HG03342 (cell line): ENCODE results near the gene IPO8.

Source experiments
- ATAC-seq: cut with Tn5 transposase; IDR thresholded peaks from one replicate; pipeline ENCODE4 v1.9.1; 2021; ENCODE audit warnings: mild to moderate bottlenecking, moderate library complexity; ENCODE audit not compliant: unreplicated experiment

IPO8 gene

DNA sequence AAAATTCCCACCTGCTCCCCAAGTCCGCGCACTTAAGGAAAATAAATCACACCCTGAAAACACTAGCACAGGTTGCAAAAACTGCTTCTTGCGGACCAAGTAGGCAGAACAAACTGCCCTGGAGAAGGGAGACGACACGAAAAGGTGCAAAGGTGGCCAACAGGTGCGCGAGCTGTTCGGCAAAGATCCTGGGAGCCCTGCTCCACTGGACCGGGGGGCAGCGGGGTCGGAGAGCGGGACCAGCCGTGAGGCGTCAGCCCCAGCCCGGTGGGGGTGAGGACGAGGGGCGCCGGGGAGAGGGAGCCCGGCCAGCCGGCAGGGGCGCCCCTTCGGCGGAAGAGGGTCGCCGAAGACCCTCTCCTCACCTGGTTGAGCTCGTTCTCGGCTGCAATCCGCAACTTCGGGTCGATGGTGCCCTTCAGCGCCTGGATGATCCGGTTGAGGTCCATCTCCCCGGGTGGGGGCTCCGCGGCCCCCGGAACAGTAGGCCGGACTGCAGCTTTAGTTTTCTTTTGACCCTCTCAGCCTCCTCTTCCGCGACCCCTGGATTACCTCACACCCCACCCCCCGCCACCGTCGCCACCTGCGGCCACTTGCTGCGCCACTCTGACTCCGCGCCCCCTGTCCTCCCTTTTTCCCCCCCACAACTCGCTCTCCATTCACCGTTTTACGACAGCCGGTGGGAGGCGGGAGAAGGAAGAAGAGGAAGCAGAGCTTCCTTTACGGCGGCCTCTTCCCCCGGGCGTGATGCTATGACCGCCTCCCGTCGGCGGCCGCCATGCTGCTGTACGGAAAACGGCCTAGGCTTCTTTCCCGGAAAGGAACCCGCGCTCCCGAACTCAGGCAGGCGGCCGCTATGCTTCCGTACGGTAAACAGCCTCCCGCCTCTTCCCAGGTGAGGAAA, at the start of gene IPO8:
IPO8 (minus strand) TSS at position 671 of the 904 bp plus-strand sequence; CDS start at position 449, 222 bp downstream.
- peak; percentile 80 for ATAC-seq

- ATAC-seq: no peak
These were observed 48.7 kb upstream of the IPO8 start for GRCh38 chr12:30744321-30744720.

- no peak for ATAC-seq
These were observed 44.6 kb upstream of the IPO8 start for GRCh38 chr12:30740274-30740673.

DNA sequence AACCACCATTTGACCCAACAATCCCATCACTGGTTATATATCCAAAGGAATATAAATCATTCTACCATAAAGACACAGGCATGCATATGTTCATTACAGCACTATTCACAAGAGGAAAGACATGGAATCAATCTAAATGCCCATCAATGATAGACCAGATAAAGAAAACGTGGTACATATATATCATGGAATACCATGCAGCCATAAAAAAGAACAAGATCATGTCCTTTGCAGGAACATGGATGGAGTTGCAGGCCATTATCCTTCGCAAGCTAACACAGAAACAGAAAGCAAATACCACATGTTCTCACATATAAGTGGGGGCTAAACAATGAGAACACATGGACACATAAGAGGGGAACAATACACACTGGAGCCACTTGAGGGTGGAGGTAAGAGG, 43.4 kb upstream of the IPO8 start:
- no peak for ATAC-seq

DNA sequence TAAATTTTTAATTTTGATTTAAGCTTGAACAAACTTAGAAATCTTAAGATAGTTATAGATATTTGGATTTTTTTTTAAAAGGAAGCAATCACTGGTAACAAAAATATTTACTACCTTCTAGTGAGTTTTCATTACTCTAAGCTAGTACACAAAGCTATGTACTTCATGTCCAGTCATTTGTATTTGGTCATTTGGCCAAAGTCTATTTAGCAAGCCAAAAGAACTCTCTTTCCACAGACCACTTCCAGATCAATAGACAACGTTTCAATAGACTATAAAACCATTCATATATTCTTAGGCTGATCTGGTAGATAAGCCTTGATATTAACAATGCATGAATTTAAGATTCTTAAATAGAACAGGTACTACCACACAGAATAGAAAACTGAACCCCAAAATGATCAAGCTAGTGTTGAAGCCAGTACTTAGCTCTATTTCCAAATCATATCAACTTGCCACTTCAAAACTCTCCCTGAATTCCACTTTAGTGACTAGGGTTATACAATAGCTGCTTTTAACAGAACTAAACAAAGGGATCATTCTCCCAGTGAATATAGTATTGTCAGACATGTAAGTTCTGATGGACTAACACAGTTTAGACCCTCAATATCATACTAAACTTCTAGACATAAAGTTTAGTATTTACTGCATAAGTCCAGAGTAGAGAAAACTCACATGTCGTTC, 37.4 kb upstream of the IPO8 start:
- ATAC-seq: no peak

DNA sequence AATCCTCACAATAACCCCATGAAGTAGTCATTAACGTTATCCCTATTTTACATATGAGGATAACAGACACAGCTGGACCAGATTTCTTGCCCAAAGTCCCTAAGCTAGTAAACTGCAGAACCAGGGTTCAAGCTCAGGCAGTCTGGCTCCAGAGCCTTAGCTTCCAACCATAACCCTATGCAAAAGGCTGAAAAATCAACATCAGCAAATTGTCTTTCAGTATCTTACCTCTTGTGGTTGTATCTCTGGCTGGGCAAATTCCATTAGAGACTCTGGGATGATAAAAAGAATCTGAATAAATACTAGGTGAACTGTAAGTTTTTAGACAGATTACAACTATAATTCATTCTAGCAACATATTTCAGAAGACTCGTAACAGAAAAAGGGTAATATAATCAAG, 34.3 kb upstream of the IPO8 start:
- ATAC-seq: no peak

DNA sequence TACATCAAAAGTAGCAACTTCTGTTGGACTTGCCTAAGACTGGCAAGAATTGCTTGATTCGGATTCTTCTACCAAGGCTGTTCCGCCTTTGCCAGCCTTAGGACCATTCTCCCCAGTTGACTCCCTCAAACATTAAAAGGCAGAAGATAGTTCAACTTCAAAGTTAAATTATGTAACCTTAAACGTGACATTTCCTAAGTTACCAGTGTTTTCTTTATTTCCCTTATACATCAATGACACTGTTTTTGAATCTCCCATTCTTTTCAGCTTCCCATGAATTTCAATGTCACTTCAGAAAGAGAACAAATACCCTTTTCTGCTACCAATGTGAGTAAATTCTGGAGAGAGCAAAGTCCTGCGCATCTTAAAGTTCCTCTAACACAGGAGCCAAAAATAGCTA, 33.9 kb upstream of the IPO8 start:
- no peak for ATAC-seq

GRCh38 chr12:30726647-30727046, 31.0 kb upstream of the IPO8 start:
- no peak for ATAC-seq

GRCh38 chr12:30725739-30726138, 30.1 kb upstream of the IPO8 start:
- no peak for ATAC-seq

DNA sequence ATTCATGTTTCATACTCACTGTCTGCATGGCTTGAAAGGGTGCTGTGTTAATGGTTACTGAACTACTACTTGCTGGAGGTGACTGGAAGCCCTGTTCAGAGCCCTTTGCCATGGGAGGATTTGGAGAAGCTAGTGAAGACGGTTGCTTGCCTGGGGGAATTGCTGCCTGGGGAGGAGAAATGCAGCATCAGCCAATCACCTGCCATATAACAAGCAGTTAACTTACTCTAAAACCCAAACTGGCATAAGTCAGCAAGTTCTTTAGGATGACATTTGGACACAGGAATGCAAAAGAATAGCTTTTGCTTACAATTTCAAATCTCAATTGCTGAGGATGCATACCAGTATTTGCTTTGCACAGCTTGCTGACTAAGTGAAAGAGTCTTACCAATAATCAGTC, 23.4 kb upstream of the IPO8 start:
- no peak for ATAC-seq

DNA sequence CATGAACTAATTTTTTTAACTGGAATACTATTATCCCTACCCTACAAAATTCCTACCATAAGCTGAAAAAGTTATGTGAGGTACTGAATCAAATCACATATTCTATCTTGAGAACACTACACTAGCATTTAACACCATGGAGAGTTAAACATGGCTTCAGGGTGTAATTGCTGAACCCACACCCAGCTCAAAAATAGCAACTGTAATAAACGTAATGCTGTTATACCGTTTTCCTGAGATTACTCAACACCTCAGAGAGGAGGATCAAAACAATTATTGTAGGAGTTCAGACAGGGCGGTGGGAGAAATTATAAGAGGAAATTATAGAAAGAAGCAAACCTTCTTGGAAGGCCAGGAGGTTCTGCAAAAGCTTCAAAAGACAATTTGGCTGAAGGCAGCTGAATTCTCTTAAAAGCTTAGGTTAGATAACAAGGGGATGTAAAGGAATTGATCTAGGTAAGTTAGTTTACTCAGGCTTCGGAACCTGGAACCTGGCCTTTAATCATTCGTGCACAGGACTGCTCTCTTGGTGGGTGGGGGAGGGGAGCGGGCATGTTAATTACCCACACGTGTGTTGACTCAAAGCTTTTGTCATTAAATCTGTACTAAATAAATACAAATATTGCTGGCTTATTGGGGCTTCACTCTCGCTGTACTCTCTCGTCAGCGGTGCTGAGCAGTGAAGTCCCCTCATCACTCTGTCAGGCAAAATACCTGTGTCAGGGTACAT, 12.1 kb upstream of the IPO8 start:
- ATAC-seq: no peak

DNA sequence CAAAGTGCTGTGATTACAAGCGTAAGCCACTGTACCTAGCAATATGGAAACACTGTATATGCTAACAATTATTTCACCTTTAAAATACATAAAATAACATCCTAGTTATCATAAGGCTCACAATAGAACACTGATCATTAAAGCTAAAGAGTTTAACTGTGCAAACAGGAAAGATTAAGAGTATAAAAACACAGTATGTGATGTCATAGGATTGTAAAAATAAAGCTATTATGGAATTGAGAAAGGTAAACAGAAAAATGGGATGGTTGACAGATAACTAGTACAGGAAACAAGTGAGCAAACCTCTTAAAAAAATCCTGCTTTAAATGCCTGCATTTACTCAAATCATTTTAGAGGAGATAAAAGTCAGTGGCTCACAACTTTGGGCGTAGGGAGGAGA, 10.8 kb upstream of the IPO8 start:
- ATAC-seq: no peak

DNA sequence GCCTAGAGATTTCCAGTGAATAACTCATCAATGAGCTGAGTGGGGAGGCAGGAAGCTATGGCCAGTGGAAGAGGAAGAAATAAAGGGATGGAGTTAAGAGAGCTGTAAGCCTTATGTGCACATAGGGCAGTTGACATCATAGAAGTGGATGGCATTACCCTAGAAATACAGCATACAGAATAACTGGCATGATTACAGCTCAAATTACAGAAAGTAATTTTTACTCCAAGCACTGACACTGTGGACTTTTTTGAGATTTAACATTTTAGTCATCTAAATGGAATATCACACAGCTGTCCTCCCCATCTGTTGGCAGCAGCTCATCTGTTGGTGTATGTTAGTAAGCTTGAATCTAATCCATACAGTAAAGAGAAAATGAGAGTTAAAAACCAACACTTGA, 5.4 kb upstream of the IPO8 start:
- ATAC-seq: no peak

DNA sequence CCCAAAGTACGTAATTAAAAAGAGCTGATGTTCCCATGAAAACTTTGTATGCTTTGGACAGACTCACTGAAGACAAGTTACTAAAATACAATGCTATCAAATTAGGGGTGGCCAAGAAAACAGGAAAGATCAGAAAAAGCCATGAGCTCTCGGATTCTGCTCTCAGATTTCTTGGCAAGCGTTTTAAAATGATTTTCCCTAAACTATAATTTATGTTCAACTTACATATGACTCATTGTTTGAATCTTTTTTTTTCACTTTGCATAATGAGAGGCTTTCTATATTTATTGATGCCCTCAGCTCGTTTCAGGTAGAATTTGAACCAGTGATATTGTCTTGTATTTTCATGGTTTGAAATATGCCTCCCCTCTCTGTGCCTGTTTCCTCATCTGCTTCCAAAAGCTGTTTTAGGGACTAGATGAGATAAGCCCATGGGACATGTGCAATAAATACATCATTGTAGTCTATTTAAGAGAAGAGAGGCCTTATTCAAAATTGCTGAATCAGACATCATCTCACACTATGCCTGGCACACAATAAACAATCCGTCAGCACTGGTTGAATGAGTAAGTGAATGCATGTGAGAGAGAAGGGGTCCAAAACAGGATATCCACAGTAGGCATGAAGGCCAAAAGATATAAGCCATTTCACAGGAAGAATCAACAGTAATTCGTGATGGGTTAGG, 4.7 kb upstream of the IPO8 start:
- no peak for ATAC-seq

DNA sequence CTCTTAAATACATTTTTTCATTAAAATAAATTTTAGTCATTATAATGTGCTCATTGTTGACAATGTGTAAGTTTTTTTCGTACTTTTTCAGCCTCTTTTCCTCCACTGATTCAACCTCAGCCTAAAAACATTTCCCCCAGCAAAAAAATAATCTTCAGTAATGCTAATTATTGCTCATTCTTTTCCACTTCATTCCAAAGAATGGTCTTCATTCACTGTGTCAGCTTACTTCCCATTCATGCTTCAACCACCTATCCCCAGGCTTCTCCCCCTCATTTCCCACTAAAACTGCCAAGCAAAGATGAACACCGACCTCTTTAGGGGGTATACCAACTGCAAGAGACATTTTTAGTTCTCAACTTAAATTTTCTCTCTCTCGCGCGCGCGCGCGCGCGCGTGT, 2.7 kb upstream of the IPO8 start:
- ATAC-seq: no peak

GRCh38 chr12:30696943-30697342, 1.3 kb upstream of the IPO8 start:
- no peak for ATAC-seq

GRCh38 chr12:30696486-30696885, 817 bp upstream of the IPO8 start:
- no peak for ATAC-seq

DNA sequence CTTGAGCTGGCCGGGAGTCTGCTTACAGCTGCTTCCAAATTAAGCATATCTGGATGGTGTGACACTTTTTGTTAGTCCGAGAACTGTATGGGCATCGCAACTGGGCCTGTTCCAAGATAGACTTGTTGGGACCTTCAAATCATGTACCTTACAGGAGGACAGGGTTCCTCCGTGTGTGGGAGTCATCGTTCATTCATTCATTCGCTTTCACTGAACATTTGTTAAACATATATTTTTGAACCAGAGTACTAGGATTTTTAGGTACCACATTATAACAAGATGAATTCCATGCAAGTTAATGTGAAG, 387 bp upstream of the IPO8 start:
- ATAC-seq: peak; percentile 27

DNA sequence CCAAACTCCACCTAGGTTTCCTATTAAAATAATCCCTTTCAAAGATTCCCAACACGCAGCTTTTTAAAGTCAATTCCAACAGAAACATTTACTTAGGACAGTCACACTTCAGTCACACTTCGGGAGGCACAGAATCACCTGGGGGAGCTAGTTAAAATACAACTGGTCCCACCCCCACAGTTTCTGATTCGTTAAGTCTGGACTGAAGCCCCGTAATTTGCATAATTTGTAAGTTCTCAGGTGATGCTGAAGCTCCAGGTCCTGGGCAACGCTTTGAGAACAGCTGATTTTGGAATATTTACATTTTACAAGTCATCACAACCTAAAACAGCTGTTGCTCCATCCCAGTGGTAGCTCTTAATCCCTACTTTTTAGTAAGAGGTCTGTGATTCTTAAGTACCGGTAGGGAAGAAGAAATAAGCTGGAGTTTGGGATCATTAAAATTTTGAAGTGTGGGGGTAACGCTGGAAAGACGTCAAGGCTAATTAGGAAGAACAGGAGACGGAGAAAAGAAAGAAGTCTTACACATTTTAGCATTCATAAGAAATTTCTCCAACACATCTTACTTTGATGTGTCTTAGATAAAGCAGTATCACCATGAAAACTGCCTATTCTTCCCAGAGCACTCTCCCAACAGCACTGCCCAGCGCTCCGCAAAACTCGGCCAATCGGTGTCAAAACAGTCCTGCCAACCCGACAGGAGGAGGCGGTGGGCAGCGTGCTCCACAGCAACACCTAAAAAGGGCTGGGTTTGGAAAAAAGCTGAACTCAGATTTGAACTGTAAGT, 1.1 kb downstream of the IPO8 start:
- peak; percentile 21 for ATAC-seq

- no peak for ATAC-seq
These were observed 3.2 kb downstream of the IPO8 start for GRCh38 chr12:30692470-30692869.
